GM12878 (cell line): ENCODE measurements around the gene ZNF420.

ENCODE experiments used
- RFX5 ChIP-seq: IDR thresholded peaks from 2 replicates; pipeline ENCODE4 v1.6.1; 2011; ENCODE audit warnings: low read depth, low read length, improper control_type of control experiment
- SP1 ChIP-seq: IDR thresholded peaks from one replicate; pipeline ENCODE4 v1.6.1; 2011; ENCODE audit warnings: low read depth, low read length
- TF ChIP-seq, protein P1 (sequence below): fragments of 450-650 bp; IDR thresholded peaks from 2 replicates; pipeline ENCODE4 v1.6.1; 2016; ENCODE audit warnings: mild to moderate bottlenecking, moderate library complexity, borderline replicate concordance
- TF ChIP-seq, protein P2 (sequence below), 3 experiments: IDR thresholded peaks in 2 of 3; conservative IDR thresholded peaks in 1 of 3; 2 replicates each; pipeline ENCODE4 v1.5.1; 2011; ENCODE audit warnings: low read depth in 3 of 3, low read length in 3 of 3, mild to moderate bottlenecking in 3 of 3, control low read depth in 2 of 3, moderate library complexity in 2 of 3, inconsistent platforms in 1 of 3, mixed read lengths in 1 of 3; ENCODE audit not compliant: control insufficient read depth in 2 of 3, insufficient read depth in 1 of 3; ENCODE audit errors: extremely low read depth in 1 of 3

DNA sequence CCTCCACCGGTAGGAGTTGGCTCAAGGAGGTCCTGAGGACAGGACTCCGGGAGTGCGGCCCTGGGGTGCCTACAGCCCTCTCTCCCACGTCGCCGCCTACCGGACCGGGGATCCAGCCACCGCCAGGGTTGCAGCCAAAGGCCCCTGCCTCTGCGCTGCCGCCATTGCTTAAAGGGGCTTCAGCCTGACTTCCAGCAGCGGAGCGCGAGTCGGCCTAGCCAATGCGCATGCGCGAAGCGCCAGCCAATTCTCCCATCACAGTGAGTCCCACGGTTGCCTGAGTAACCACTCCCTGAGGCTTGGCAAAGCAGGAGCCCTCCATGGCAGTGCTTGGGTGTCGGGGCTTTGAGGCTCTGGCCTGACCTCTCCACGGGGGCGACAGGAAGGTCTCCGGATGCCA, 21.5 kb upstream of the ZNF420 start:
- TF ChIP-seq RFX5 (no peak), SP1 (no peak)
- TF ChIP-seq, protein P1, sequence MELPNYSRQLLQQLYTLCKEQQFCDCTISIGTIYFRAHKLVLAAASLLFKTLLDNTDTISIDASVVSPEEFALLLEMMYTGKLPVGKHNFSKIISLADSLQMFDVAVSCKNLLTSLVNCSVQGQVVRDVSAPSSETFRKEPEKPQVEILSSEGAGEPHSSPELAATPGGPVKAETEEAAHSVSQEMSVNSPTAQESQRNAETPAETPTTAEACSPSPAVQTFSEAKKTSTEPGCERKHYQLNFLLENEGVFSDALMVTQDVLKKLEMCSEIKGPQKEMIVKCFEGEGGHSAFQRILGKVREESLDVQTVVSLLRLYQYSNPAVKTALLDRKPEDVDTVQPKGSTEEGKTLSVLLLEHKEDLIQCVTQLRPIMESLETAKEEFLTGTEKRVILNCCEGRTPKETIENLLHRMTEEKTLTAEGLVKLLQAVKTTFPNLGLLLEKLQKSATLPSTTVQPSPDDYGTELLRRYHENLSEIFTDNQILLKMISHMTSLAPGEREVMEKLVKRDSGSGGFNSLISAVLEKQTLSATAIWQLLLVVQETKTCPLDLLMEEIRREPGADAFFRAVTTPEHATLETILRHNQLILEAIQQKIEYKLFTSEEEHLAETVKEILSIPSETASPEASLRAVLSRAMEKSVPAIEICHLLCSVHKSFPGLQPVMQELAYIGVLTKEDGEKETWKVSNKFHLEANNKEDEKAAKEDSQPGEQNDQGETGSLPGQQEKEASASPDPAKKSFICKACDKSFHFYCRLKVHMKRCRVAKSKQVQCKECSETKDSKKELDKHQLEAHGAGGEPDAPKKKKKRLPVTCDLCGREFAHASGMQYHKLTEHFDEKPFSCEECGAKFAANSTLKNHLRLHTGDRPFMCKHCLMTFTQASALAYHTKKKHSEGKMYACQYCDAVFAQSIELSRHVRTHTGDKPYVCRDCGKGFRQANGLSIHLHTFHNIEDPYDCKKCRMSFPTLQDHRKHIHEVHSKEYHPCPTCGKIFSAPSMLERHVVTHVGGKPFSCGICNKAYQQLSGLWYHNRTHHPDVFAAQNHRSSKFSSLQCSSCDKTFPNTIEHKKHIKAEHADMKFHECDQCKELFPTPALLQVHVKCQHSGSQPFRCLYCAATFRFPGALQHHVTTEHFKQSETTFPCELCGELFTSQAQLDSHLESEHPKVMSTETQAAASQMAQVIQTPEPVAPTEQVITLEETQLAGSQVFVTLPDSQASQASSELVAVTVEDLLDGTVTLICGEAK: no peak
- TF ChIP-seq, protein P2, sequence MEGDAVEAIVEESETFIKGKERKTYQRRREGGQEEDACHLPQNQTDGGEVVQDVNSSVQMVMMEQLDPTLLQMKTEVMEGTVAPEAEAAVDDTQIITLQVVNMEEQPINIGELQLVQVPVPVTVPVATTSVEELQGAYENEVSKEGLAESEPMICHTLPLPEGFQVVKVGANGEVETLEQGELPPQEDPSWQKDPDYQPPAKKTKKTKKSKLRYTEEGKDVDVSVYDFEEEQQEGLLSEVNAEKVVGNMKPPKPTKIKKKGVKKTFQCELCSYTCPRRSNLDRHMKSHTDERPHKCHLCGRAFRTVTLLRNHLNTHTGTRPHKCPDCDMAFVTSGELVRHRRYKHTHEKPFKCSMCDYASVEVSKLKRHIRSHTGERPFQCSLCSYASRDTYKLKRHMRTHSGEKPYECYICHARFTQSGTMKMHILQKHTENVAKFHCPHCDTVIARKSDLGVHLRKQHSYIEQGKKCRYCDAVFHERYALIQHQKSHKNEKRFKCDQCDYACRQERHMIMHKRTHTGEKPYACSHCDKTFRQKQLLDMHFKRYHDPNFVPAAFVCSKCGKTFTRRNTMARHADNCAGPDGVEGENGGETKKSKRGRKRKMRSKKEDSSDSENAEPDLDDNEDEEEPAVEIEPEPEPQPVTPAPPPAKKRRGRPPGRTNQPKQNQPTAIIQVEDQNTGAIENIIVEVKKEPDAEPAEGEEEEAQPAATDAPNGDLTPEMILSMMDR (IDR thresholded peaks at IDR 0.05 in 2 of 3, conservative IDR thresholded peaks at IDR 0.05 in 1 of 3; ENCODE audit: control insufficient read depth in 2 of 3, extremely low read depth in 1 of 3, insufficient read depth in 1 of 3, low read depth in 3 of 3, low read length in 3 of 3): no peak
